ENCODE measurements around the gene PRSS1.

DNA sequence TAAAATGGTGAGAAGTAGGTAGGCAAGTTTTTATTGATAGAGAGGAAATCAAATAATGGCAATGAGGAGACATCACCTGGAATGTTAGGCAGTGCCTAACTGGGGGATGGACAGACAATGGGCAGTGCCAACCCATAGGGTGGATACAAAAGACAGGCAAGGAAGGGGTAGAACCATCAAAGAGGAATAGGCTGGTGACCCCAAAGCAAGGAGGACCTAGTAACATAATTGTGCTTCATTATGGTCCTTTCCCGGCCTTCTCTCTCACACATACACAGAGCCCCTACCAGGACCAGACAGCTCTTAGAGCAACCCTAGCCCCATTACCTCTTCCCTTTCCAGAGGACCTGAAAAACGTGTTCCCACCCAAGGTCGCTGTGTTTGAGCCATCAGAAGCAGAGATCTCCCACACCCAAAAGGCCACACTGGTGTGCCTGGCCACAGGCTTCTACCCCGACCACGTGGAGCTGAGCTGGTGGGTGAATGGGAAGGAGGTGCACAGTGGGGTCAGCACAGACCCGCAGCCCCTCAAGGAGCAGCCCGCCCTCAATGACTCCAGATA lies 51.5 kb downstream of the PRSS1 start:
- TF ChIP-seq, protein P1, sequence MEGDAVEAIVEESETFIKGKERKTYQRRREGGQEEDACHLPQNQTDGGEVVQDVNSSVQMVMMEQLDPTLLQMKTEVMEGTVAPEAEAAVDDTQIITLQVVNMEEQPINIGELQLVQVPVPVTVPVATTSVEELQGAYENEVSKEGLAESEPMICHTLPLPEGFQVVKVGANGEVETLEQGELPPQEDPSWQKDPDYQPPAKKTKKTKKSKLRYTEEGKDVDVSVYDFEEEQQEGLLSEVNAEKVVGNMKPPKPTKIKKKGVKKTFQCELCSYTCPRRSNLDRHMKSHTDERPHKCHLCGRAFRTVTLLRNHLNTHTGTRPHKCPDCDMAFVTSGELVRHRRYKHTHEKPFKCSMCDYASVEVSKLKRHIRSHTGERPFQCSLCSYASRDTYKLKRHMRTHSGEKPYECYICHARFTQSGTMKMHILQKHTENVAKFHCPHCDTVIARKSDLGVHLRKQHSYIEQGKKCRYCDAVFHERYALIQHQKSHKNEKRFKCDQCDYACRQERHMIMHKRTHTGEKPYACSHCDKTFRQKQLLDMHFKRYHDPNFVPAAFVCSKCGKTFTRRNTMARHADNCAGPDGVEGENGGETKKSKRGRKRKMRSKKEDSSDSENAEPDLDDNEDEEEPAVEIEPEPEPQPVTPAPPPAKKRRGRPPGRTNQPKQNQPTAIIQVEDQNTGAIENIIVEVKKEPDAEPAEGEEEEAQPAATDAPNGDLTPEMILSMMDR (IDR thresholded peaks at IDR 0.05; ENCODE audit: insufficient read depth, low read length, poor library complexity, severe bottlenecking) = no peak
- no peak for TF ChIP-seq EZH2phosphoT487 (conservative IDR thresholded peaks at IDR 0.05; ENCODE audit: low read length)

All from SU-DHL-6 (cell line).